Adrenal gland (tissue), 12 donors: ENCODE measurements around the gene DNAJC3. TPM values are rescaled to one million over a fixed set of nuclear protein-coding genes. Genes with fewer than 3 reads are reported as not detected.

Experiments used
- DNase-seq, 7 donors: peaks; one replicate each; pipeline ENCODE4 v3.0.0-alpha.2; 2019 to 2020
- H3K27ac ChIP-seq, 5 donors: fragments of 200-600 bp; sonication (generic) in 4 of 5; 1 replicate in 3 of 5; 2 replicates in 2 of 5; pipeline versions ENCODE4 v1.5.1 to v1.8.0; 2016 to 2020; ENCODE audit warnings: mild to moderate bottlenecking in 1 of 5
- H3K27me3 ChIP-seq: fragments of 200-600 bp; 2 replicates; pipeline ENCODE4 v1.8.0; 2021
- H3K36me3 ChIP-seq, 2 donors: fragments of 200-600 bp; replicated peaks in 1 of 2; 1 replicate in 1 of 2; 2 replicates in 1 of 2; pipeline versions ENCODE4 v1.5.1 to v1.8.0; 2018 to 2022
- H3K4me1 ChIP-seq, 2 donors: fragments of 200-600 bp; replicated peaks in 1 of 2; 1 replicate in 1 of 2; 2 replicates in 1 of 2; pipeline versions ENCODE4 v1.5.1 to v1.8.0; 2018 to 2021
- H3K4me3 ChIP-seq, 4 donors: fragments of 200-600 bp; sonication (generic) in 3 of 4; one replicate each; pipeline ENCODE4 v1.5.1; 2016 to 2018
- H3K9me3 ChIP-seq, 3 donors: fragments of 200-600 bp; sonication (generic) in 1 of 3; replicated peaks in 1 of 3; 1 replicate in 2 of 3; 2 replicates in 1 of 3; pipeline versions ENCODE4 v1.5.1 to v1.8.0; 2016 to 2021
- POLR2A ChIP-seq, 2 donors: fragments of 450-650 bp; IDR thresholded peaks; one replicate each; pipeline ENCODE4 v1.6.1; 2017; ENCODE audit warnings: antibody characterized with exemption in 2 of 2, mild to moderate bottlenecking in 2 of 2, moderate library complexity in 1 of 2
- WGBS, 4 donors: extraction: QIAGEN DNeasy Blood & Tissue Kit in 2 of 4; methylation state at CpG; one replicate each; pipeline versions ENCODE4 v1.1.5 to v1.1.7; 2013 to 2017; 5-methylcytosine and 5-hydroxymethylcytosine counted together
- intact Hi-C, 2 donors: fragments of 100-400 bp; cut with DNase I; formaldehyde crosslinking; loops; one replicate each; pipeline versions ENCODE4 v1.14.1 to v1.15.0; 2022 to 2023
- polyA plus RNA-seq, 3 donors: library from polyadenylated mRNA; stranded (reverse); fragments of 200-250 nt in 2 of 3; fragments of 350-450 nt in 1 of 3; fragmentation: Illumina TruSeq in 1 of 3; extraction: RNeasy Lipid Tissue Mini Kit (QIAGEN cat#74804) in 1 of 3; gene quantifications; one replicate each; pipeline ENCODE4 v1.2.3, GENCODE V29; 2013 to 2014
- total RNA-seq, 9 donors: library from RNA; depleted of rRNA in 4 of 9; stranded (reverse); fragments of >200 nt in 4 of 9; fragments of 120-200 nt in 1 of 9; fragmentation: NEBNext Ultra II Directional in 1 of 9; extraction: Animal tissue kit (Norgen Biotek cat#: 25700) in 1 of 9; gene quantifications; one replicate each; pipeline versions ENCODE4 v1.1.0 to v1.2.4, GENCODE V29; 2013 to 2023
- TF ChIP-seq, protein P1 (sequence below), 6 experiments: fragments of 450-650 bp in 4 of 6; fragments of 200-600 bp in 2 of 6; sonication (generic) in 1 of 6; IDR thresholded peaks; 1 replicate in 5 of 6; 2 replicates in 1 of 6; pipeline versions ENCODE4 v1.5.1 to v1.8.0; 2016 to 2021; ENCODE audit warnings: antibody characterized with exemption in 6 of 6, mild to moderate bottlenecking in 2 of 6, moderate library complexity in 1 of 6
- donor health status: healthy with polysubstance abuse.
- donor health status: Bipolar disorder and iron deficiency.
- donor health status: DM: yes; HTN: yes; CAD: no.
- donor health status: DM: no; HTN: no; CAD: no.
- donor health status: DM: no; HTN: no; CAD: no.
- donor health status: DM: yes; HTN: yes; CAD: no.

Gene DNAJC3
- total and polyA plus RNA-seq, 12 donors: 8.7 to 99.0 (median 46.6) TPM

DNA sequence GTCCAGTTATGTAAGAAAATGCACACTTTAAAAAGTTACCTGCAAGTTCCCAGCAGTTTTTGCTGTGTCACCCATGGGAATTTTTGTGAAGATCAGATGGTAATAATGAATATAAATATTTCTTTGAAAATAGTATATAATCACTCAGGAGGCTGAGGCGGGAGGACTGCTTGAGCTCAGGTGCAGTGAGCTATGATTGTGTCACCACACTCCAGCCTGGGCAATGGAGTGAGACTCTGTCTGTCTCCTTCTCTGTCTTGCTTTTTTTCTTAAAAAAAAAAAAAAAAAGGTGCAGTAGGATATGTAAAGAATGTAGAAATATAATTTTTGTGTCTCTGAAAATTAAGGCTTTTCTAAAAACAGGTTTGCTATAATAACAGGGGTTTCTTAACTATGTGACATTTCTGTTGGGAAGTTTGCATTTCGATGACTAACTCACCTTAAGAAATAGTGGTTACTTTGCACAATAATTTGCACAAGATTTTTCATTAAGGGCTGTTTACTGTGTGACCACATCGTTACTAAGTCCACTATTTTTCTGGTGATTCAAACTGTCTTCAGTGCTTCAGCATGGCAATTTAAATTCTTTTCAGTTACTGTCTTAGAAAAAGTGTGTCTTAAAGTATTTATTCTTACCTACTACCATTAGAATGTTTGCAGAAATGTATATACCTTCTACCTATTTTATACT is 37.3 kb downstream of the DNAJC3 start:
- TF ChIP-seq, protein P1, sequence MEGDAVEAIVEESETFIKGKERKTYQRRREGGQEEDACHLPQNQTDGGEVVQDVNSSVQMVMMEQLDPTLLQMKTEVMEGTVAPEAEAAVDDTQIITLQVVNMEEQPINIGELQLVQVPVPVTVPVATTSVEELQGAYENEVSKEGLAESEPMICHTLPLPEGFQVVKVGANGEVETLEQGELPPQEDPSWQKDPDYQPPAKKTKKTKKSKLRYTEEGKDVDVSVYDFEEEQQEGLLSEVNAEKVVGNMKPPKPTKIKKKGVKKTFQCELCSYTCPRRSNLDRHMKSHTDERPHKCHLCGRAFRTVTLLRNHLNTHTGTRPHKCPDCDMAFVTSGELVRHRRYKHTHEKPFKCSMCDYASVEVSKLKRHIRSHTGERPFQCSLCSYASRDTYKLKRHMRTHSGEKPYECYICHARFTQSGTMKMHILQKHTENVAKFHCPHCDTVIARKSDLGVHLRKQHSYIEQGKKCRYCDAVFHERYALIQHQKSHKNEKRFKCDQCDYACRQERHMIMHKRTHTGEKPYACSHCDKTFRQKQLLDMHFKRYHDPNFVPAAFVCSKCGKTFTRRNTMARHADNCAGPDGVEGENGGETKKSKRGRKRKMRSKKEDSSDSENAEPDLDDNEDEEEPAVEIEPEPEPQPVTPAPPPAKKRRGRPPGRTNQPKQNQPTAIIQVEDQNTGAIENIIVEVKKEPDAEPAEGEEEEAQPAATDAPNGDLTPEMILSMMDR (IDR thresholded peaks at IDR 0.05): no peak
- TF ChIP-seq POLR2A (IDR thresholded peaks at IDR 0.05): no peak
- Histone ChIP-seq H3K4me3 (no peak overlapping the region), H3K27ac (no peak overlapping the region), H3K27me3 (no peaks in the 10 kb centered on the region), H3K4me1 (no peaks in the 10 kb centered on the region), H3K36me3 (peaks cover 0 to 4% of the 10 kb centered on the region in 2 donors), H3K9me3 (no peaks in the 10 kb centered on the region)
- no peak for DNase-seq
- intact Hi-C loops: no loop called here
- 86 to 92% (median 87%) methylated on average over 3 of the region's 3 CpGs for WGBS, 4 donors

DNA sequence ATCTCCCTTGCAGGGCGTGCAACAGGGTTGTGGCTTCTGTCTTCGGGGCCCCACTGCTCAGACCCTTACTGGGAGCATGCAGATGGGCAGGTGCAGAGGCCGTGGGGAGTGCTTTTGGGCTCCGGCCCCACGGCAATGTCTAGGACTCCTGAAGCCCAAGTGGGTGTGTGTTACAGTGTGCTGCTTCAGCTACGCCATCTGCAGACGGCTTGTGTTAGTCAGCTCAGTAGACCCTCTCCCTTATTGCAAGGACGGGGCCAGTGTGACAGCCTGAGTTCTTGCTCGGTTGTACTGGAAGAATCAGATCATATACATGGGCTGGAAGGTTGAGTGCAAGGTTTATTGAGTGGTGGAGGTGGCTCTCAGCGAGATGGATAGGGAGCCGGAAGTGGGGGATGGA is 39.3 kb downstream of the DNAJC3 start:
- no peaks in the 10 kb centered on the region for H3K9me3 ChIP-seq
- TF ChIP-seq, protein P1 (IDR thresholded peaks at IDR 0.05): no peak
- no peak for TF ChIP-seq POLR2A (IDR thresholded peaks at IDR 0.05)
- no peak for DNase-seq
- H3K4me3 ChIP-seq: no peak overlapping the region
- intact Hi-C loops: no loop called here
- no peaks in the 10 kb centered on the region for H3K27me3 ChIP-seq
- H3K4me1 ChIP-seq: no peaks in the 10 kb centered on the region
- H3K36me3 ChIP-seq: no peaks in the 10 kb centered on the region
- WGBS, 4 donors: 95 to 97% (median 95%) methylated on average over 9 to 11 of the region's 11 CpGs
- no peak overlapping the region for H3K27ac ChIP-seq

- Histone ChIP-seq H3K9me3 (no peaks in the 10 kb centered on the region), H3K36me3 (no peaks in the 10 kb centered on the region), H3K27ac (no peak overlapping the region), H3K4me3 (no peak overlapping the region), H3K27me3 (no peaks in the 10 kb centered on the region), H3K4me1 (no peaks in the 10 kb centered on the region)
- intact Hi-C loops: no loop called here
- 79 to 94% (median 90%) methylated on average over 1 of the region's 1 CpG for WGBS, 4 donors
- no peak for DNase-seq
- TF ChIP-seq, protein P1 (IDR thresholded peaks at IDR 0.05): no peak
- no peak for TF ChIP-seq POLR2A (IDR thresholded peaks at IDR 0.05)
Observed at GRCh38 chr13:95722241-95722640, 45.3 kb downstream of the DNAJC3 start.

GRCh38 chr13:95723438-95723837 is 46.5 kb downstream of the DNAJC3 start:
- no peaks in the 10 kb centered on the region for H3K27me3 ChIP-seq

More at GRCh38 chr13:95723438-95723837, 46.5 kb downstream of the DNAJC3 start:
- no peaks in the 10 kb centered on the region for H3K36me3 ChIP-seq
- DNase-seq: no peak
- H3K27ac ChIP-seq: no peak overlapping the region
- H3K4me3 ChIP-seq: no peak overlapping the region
- intact Hi-C loops: no loop called here
- no peaks in the 10 kb centered on the region for H3K9me3 ChIP-seq
- no peaks in the 10 kb centered on the region for H3K4me1 ChIP-seq
- 91 to 98% (median 97%) methylated on average over 1 of the region's 1 CpG for WGBS, 4 donors
- TF ChIP-seq, protein P1 (IDR thresholded peaks at IDR 0.05): no peak
- TF ChIP-seq POLR2A (IDR thresholded peaks at IDR 0.05): no peak
